ENCODE data around the gene IQSEC1. TPM values are rescaled to one million over a fixed set of nuclear protein-coding genes. Genes with fewer than 3 reads are reported as not detected.

Gene IQSEC1
- total RNA-seq, 4 donors from 2014 or later = 56.1 to 99.5 (median 78.2) TPM

DNA sequence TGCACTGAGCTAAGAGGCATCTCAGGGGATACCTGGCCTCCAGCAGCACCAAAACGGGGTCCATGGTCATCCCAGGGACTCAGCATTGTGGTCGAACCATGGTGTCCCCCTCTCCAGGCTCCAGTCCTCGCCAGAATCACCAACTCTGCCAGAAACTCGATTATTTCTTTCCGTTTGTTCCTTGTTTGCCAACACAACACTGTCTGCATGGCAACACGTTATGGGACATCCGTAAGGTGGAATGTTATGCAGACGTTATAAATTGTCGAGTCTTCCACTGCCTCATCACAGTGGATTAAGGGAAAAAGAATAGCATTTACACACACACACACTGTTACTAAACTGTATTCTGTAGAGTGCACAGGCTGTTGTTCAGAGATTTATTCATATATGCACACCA is 179.4 kb downstream of the IQSEC1 start:
- H3K27ac ChIP-seq (replicated peaks in 1 of 4) = peak overlapping the region; percentile 17 to 45 (median 36)
- H3K4me3 ChIP-seq = no peak overlapping the region
- TF ChIP-seq POLR2AphosphoS5 (IDR thresholded peaks at IDR 0.05) (no peak), EP300 (IDR thresholded peaks at IDR 0.05) (no peak), POLR2A (IDR thresholded peaks at IDR 0.05; ENCODE audit: low read depth) (no peak)
- TF ChIP-seq, protein P1, sequence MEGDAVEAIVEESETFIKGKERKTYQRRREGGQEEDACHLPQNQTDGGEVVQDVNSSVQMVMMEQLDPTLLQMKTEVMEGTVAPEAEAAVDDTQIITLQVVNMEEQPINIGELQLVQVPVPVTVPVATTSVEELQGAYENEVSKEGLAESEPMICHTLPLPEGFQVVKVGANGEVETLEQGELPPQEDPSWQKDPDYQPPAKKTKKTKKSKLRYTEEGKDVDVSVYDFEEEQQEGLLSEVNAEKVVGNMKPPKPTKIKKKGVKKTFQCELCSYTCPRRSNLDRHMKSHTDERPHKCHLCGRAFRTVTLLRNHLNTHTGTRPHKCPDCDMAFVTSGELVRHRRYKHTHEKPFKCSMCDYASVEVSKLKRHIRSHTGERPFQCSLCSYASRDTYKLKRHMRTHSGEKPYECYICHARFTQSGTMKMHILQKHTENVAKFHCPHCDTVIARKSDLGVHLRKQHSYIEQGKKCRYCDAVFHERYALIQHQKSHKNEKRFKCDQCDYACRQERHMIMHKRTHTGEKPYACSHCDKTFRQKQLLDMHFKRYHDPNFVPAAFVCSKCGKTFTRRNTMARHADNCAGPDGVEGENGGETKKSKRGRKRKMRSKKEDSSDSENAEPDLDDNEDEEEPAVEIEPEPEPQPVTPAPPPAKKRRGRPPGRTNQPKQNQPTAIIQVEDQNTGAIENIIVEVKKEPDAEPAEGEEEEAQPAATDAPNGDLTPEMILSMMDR (IDR thresholded peaks at IDR 0.05) = no peak
- H3K4me1 ChIP-seq = peaks cover 31 to 55% (median 52%) of the 10 kb centered on the region in 4 donors
- H3K9me3 ChIP-seq = no peaks in the 10 kb centered on the region
- peaks cover 0 to 12% (median 7%) of the 10 kb centered on the region in 4 donors for H3K36me3 ChIP-seq
- no peaks in the 10 kb centered on the region for H3K27me3 ChIP-seq
- intact Hi-C loops (cut with DNase I) = no loop called here
- 34% methylated on average over 9 of the region's 9 CpGs for WGBS
- DNase-seq (ENCODE audit: extremely low spot score) = no peak

DNA sequence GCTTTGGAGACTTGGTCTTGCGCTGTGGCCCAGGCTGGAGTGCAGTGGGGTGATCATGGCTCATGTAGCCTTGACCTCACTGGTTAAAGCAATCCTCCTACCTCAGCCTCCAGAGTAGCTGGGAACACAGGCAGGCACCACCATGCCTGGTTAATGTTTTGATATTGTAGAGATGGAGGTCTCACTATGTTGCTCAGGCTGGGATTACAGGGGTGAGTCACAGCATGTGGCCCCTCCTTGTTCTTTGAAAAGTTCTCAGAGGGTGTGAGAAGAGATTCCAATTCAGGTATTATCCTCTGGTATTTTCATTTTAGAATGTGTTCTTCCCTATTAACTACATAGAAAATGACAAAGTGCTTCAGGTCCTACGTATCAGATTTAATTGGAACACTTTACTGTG is 180.0 kb downstream of the IQSEC1 start:
- intact Hi-C loops (cut with DNase I) = no loop called here
- TF ChIP-seq, protein P1 (IDR thresholded peaks at IDR 0.05) = no peak
- TF ChIP-seq POLR2AphosphoS5 (IDR thresholded peaks at IDR 0.05) (no peak), POLR2A (IDR thresholded peaks at IDR 0.05; ENCODE audit: low read depth) (no peak), EP300 (IDR thresholded peaks at IDR 0.05) (no peak)
- WGBS = 60% methylated on average over 2 of the region's 2 CpGs
- H3K9me3 ChIP-seq = no peaks in the 10 kb centered on the region
- peaks cover 31 to 55% (median 52%) of the 10 kb centered on the region in 4 donors for H3K4me1 ChIP-seq
- no peak overlapping the region for H3K4me3 ChIP-seq
- peaks cover 0 to 6% (median under 1%) of the 10 kb centered on the region in 4 donors for H3K36me3 ChIP-seq
- peak overlapping the region in 2 of 4 donors; percentile 31 to 45 for H3K27ac ChIP-seq (replicated peaks in 1 of 4)
- no peaks in the 10 kb centered on the region for H3K27me3 ChIP-seq
- no peak for DNase-seq (ENCODE audit: extremely low spot score)

DNA sequence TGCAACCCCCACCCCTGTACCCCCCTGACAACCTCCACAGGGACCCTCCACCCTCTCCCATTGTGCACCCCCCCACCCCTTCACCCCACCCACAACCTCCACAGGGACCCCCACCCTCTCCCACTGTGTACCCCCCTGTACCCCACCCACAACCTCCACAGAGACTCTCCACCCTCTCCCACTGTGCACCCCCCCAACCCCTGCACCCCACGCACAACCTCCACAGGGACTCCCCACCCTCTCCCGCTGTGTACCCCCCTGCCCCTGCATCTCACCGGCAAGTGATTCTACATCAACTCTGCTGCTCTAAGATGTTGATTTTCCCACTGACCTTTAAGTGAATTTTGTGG is 180.4 kb downstream of the IQSEC1 start:
- Histone ChIP-seq H3K36me3 (peaks cover 0 to 3% (median 0%) of the 10 kb centered on the region in 4 donors), H3K27me3 (no peaks in the 10 kb centered on the region), H3K27ac (replicated peaks in 1 of 4) (no peak overlapping the region), H3K9me3 (no peaks in the 10 kb centered on the region), H3K4me3 (no peak overlapping the region), H3K4me1 (peaks cover 31 to 55% (median 51%) of the 10 kb centered on the region in 4 donors)
- intact Hi-C loops (cut with DNase I) = loop anchor here (1.0 kb wide), 1 partner anchor 25 kb away; no protein-coding TSS in a partner anchor
- DNase-seq (ENCODE audit: extremely low spot score) = no peak
- 55% methylated on average over 3 of the region's 3 CpGs for WGBS
- TF ChIP-seq EP300 (IDR thresholded peaks at IDR 0.05) = no peak
- TF ChIP-seq, protein P1 (IDR thresholded peaks at IDR 0.05) = no peak
- TF ChIP-seq POLR2A (IDR thresholded peaks at IDR 0.05; ENCODE audit: low read depth) = no peak
- no peak for TF ChIP-seq POLR2AphosphoS5 (IDR thresholded peaks at IDR 0.05)

DNA sequence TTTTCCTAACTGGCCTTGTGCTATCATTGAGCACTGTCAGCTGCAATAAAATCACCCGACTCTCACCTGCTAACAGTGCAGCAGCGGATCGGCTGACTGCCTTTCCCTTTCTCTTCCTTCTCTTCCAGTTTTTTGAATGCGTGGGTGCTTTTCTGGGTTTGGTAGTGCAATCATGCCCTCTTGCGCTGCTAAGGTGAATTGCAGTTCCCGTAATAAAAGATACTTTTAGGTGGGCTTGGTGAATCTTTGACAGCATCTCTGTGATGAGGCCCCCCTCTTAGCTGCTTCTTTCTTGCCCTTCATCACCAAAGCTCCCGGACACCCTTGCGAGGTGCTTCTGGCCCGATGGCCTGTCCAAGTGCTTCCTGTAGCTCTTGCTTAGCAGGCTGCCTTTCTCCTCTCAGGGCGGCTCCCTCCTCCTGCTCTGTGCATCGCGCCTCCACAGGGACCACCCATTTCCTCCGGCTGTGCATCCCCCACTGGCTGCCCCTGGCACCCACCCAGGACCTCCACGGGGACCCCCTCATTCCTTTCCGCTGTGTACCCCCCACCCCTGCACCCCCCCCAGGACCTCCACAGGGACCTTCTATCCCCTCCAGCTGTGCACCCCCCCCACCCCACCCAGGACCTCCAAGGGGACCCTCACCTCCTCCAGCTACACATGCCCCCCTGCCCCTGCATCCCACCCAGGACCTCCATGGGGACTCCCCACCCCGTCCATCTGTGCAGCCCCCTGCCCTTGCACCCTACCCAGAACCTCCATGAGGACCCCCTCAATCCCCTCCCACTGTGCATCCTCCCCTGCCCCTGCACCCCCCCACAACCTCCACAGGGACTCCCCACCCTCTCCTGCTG is 181.0 kb downstream of the IQSEC1 start:
- Histone ChIP-seq H3K4me1 (peaks cover 31 to 55% (median 50%) of the 10 kb centered on the region in 4 donors), H3K4me3 (peak overlapping the region; percentile 29 to 48 (median 36)), H3K9me3 (no peaks in the 10 kb centered on the region), H3K27ac (replicated peaks in 1 of 4) (no peak overlapping the region), H3K36me3 (no peaks in the 10 kb centered on the region), H3K27me3 (no peaks in the 10 kb centered on the region)
- DNase-seq (ENCODE audit: extremely low spot score) = no peak
- TF ChIP-seq EP300 (IDR thresholded peaks at IDR 0.05) = no peak
- TF ChIP-seq, protein P1 (IDR thresholded peaks at IDR 0.05) = peak; percentile 81 to 96 (median 95)
- TF ChIP-seq POLR2A (IDR thresholded peaks at IDR 0.05; ENCODE audit: low read depth) = no peak
- TF ChIP-seq POLR2AphosphoS5 (IDR thresholded peaks at IDR 0.05) = peak in 1 of 2 donors; percentile 37
- intact Hi-C loops (cut with DNase I) = loop anchor here (1.0 kb wide), 1 partner anchor 24 kb away; no protein-coding TSS in a partner anchor
- WGBS = 13% methylated on average over 16 of the region's 16 CpGs
